HG03039 (cell line): Measurements from ENCODE around the gene THPO.

Experiments
- ATAC-seq: cut with Tn5 transposase; IDR thresholded peaks from one replicate; pipeline ENCODE4 v1.9.1; 2021; ENCODE audit warnings: mild to moderate bottlenecking, moderate library complexity; ENCODE audit not compliant: unreplicated experiment

Gene THPO

DNA sequence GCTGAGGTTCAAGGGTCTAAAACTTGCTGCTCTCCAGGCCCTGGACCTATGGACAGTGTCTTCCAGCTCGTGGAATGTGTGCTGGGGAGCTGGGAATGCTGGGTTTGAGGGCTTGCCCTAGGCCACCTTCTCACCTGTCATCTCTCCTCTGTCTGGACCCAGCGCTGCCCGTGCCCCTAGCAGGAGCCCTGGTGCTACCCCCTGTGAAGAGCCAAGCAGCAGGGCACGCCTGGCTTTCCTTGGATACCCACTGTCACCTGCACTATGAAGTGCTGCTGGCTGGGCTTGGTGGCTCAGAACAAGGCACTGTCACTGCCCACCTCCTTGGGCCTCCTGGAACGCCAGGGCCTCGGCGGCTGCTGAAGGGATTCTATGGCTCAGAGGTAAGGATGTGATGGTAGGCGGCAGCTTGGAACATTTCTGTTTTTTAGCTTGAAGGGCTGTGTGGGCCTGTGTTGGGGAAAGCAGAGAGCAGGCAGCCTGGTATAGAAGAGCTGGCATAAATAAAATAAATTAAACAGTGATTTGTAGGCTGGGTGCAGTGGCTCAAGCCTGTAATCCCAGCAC, 6.9 kb upstream of the THPO start:
- ATAC-seq: no peak

- ATAC-seq: no peak
Observed at GRCh38 chr3:184384342-184384741, 6.3 kb upstream of the THPO start.

DNA sequence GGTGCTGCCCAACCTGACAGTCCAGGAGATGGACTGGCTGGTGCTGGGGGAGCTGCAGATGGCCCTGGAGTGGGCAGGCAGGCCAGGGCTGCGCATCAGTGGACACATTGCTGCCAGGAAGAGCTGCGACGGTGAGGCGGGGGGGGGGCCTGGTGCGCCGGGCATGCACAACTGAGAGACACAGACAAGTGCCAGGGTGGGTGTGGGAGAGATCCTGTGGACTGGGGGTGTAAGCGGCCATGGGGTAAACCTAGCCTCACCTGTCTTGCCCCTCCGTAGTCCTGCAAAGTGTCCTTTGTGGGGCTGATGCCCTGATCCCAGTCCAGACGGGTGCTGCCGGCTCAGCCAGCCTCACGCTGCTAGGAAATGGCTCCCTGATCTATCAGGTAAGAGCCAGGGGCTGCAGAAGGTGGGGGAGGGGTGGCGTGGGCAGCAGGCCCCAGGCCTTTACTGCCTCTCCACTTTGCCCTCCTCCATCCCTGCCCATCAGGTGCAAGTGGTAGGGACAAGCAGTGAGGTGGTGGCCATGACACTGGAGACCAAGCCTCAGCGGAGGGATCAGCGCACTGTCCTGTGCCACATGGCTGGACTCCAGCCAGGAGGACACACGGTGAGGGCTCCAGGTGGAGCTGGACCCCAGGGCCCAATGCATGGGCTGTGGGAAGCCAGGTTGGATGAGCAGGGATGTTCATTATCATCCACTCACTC, 5.2 kb upstream of the THPO start:
- no peak for ATAC-seq

DNA sequence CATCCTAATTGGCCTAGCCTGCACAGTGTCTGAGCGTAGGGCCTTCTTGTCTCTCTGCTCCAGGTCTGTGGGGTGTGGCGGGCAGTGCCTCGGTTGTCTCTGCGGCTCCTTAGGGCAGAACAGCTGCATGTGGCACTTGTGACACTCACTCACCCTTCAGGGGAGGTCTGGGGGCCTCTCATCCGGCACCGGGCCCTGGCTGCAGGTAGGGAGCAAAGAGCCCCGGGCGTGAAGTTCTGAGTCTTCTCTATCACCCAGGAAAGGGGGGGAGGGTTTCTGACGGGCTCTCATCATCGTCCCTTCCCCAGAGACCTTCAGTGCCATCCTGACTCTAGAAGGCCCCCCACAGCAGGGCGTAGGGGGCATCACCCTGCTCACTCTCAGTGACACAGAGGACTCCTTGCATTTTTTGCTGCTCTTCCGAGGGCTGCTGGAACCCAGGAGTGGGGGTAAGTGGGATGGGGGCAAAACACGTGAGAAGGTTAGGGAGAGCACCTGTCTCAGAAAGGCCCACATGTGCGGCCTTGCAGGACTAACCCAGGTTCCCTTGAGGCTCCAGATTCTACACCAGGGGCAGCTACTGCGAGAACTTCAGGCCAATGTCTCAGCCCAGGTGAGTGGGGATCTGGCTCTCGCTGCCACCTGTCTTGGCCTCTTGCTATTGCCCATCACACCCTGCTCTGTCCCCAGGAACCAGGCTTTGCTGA, 4.5 kb upstream of the THPO start:
- ATAC-seq: no peak

GRCh38 chr3:184381261-184382224, 3.5 kb upstream of the THPO start:
- ATAC-seq: no peak

DNA sequence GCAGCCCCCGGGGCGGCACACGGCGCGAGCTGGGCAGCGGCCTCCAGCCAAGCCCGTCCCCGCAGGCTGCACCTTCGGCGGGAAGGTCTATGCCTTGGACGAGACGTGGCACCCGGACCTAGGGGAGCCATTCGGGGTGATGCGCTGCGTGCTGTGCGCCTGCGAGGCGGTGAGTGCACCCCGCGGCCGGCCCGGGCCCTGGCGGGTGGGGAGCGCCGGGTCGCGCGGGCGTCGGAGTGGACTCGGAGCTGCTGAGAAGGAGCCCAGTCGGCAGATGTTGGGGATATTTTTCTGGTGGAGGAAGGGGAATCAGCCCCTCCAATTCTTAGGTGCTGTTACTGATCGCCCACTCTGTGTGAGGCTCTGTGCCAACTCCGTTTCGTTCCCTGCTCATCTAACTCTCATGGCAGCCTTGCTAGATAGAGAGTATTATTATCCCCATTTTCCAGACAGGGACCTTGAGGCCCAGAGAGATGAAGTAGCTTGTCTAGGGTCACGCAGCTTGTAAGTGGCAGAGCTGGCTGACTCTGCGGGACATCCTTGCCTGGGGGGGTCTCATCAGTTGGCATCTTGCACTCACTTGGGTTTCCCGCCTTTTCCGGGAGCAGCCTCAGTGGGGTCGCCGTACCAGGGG, 2.7 kb upstream of the THPO start:
- ATAC-seq: no peak

DNA sequence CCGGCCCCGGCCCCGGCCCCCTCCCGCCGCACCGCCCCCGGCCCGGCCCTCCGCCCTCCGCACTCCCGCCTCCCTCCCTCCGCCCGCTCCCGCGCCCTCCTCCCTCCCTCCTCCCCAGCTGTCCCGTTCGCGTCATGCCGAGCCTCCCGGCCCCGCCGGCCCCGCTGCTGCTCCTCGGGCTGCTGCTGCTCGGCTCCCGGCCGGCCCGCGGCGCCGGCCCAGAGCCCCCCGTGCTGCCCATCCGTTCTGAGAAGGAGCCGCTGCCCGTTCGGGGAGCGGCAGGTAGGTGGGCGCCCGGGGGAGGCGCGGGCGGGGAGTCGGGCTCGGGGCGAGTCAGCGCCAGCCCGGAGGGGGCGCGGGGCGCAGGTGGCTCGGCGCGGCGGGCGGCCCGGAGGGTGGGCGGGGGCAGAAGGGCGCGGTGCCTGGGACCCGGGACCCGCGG, 2.2 kb upstream of the THPO start:
- no peak for ATAC-seq

- no peak for ATAC-seq
Observed at GRCh38 chr3:184379358-184380184, 1.6 kb upstream of the THPO start, which contains the start of gene CHRD. Gene CHRD, plus strand, starts transcription at chr3:184380054. Its CDS starts 265 bp downstream, at chr3:184380319.

- no peak for ATAC-seq
Observed at GRCh38 chr3:184378651-184379357, 797 bp upstream of the THPO start.

GRCh38 chr3:184377374-184377773, 633 bp downstream of the THPO start:
- no peak for ATAC-seq

- no peak for ATAC-seq
Observed at GRCh38 chr3:184375747-184376461, 2.1 kb downstream of the THPO start.

DNA sequence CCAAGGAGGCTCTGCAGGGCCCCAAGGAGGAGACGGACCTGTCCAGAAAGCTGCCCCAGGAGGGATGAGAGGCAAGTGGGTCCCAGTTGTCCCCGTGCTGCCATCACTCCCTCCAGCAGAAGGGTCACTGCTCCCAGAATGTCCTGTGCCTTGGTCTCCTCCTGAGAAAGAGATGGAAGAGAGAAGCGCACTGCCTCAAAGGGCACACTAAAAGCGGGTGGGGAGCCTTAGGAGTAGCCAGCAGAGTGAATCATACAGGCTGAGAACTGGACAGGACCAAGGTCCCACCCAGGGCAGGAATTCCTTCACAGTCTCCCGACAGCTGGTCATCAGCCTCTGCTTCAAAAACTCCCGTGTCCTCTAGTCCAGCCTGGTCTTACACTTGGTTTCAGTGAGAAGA, 4.6 kb downstream of the THPO start:
- no peak for ATAC-seq

- ATAC-seq: no peak
Observed at GRCh38 chr3:184372911-184373310, 5.1 kb downstream of the THPO start.

DNA sequence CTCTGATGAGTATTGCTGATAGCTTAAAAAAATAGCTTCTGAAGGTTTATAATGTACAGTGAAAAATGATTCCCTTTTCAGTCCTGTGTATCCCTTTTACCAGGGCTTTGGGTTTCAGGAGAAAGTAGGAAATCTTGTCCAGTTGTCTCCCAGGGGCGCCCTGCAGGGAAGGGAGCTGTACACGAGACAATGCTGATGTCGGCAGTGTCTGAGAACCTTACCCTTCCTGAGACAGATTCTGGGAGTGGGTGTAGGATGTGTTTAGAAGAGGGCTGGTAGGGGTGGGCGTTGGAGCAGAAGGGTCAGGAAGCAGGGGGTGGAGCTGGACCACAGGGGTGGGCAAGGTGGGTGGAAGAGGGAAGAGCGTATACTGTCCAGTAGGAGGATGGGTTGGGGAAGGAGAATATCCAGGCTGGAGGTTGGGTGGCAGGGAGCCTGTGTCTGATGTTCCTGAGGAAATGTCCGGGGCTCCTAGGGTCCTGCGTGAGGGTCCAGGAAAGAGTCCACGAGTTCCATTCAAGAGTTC, 5.6 kb downstream of the THPO start:
- no peak for ATAC-seq

DNA sequence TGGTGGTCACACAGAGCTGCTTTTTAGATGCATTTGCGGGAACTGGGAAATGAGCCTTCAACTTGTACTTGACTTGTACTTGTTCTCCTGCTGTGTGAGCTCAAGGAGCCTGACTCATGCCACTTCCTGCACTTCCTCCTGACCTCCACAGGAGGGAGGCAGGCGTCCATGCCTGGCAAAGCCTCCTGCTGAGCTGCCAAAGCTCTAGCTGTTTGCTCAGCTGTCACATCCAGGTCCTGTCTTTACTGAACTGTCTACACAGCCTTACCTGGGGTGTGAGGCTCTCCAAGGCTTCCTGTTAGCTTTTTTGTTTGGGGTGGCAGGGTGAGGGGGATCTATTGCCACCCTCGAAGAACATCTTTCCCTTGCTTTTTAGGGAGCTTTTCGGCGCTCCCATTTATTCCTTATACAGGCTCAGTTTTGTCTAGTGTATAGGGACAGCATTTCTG, 6.4 kb downstream of the THPO start:
- no peak for ATAC-seq

- ATAC-seq: no peak
Observed at GRCh38 chr3:184368586-184369183, 9.3 kb downstream of the THPO start.

DNA sequence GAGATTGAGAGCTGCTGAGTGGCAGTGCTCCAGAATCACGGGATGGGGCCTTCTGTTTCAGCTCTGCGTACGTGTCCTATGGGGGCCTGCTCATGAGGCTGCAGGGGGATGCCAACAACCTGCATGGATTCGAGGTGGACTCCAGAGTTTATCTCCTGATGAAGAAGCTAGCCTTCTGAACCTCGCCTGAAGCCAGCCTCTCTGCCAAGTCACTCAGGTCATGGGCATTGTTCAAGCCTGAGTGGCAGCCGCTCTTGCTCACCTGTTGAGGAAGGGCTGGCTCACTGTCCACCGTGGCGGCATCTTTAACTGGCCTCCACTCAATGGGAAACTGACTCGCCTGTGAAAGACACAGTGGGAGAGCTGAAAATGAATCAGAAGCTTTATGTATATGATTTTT, 9.9 kb downstream of the THPO start:
- ATAC-seq: no peak
